ENCODE measurements around the gene ARHGEF4. TPM values are rescaled to one million over a fixed set of nuclear protein-coding genes. Genes with fewer than 3 reads are reported as not detected.

Gene ARHGEF4
- total RNA-seq, 1 donor from 2014 or later, result 74.8 TPM

DNA sequence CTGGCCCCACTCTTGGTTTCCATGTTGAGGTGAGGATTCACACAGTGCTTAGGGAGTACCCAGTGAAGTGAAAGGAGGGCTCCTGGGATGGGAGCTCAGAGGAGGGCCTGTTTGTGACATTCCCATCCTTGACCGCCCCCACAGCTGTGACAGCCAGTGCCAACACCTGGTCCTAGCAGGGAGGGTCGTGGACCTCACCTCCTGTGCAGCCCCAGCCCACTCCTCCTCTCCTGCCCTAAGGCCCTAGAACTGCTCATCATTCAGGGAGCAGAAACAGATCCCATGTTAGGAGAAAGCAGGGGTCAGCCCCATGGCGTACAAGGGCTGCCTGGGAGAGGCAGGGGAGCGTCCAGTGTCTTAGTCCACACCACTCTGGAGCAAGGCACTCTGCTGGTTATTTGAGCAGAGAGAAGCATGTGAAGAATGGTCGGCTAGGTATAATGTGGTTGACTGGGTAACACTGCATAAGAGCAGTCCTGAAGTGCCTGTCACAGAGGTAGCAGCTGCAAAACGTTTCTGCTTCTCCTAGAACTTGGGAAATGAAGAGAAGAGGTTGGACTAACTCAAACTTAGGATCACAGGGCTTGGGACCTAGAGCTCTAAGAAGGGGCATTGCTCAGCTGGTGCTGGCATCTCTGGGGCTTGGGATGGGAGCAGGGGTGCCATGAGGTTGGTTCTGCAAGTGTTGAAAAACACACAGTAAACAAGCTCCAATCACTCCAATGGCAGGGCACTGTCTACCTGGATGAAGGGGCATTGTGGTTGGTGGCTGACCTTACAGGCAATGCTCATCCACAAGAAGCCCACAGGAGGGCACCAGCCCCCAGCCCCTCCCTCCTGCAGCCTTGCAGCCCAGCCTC lies 200.9 kb downstream of the ARHGEF4 start:
- FAIRE-seq (no peak), DNase-seq (ENCODE audit: low read depth) (no peak)
- Histone ChIP-seq H3K4me3 (ENCODE audit: low read depth, low read length) (no peak overlapping the region), H3K27me3 (ENCODE audit: control insufficient read depth, insufficient read depth, low read length) (no peaks in the 10 kb centered on the region), H3K36me3 (ENCODE audit: control insufficient read depth, insufficient read depth, low read length) (peaks cover 16% of the 10 kb centered on the region)
- TF ChIP-seq, protein P1, sequence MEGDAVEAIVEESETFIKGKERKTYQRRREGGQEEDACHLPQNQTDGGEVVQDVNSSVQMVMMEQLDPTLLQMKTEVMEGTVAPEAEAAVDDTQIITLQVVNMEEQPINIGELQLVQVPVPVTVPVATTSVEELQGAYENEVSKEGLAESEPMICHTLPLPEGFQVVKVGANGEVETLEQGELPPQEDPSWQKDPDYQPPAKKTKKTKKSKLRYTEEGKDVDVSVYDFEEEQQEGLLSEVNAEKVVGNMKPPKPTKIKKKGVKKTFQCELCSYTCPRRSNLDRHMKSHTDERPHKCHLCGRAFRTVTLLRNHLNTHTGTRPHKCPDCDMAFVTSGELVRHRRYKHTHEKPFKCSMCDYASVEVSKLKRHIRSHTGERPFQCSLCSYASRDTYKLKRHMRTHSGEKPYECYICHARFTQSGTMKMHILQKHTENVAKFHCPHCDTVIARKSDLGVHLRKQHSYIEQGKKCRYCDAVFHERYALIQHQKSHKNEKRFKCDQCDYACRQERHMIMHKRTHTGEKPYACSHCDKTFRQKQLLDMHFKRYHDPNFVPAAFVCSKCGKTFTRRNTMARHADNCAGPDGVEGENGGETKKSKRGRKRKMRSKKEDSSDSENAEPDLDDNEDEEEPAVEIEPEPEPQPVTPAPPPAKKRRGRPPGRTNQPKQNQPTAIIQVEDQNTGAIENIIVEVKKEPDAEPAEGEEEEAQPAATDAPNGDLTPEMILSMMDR (IDR thresholded peaks at IDR 0.05; ENCODE audit: insufficient read depth, low read length, severe bottlenecking), result no peak

DNA sequence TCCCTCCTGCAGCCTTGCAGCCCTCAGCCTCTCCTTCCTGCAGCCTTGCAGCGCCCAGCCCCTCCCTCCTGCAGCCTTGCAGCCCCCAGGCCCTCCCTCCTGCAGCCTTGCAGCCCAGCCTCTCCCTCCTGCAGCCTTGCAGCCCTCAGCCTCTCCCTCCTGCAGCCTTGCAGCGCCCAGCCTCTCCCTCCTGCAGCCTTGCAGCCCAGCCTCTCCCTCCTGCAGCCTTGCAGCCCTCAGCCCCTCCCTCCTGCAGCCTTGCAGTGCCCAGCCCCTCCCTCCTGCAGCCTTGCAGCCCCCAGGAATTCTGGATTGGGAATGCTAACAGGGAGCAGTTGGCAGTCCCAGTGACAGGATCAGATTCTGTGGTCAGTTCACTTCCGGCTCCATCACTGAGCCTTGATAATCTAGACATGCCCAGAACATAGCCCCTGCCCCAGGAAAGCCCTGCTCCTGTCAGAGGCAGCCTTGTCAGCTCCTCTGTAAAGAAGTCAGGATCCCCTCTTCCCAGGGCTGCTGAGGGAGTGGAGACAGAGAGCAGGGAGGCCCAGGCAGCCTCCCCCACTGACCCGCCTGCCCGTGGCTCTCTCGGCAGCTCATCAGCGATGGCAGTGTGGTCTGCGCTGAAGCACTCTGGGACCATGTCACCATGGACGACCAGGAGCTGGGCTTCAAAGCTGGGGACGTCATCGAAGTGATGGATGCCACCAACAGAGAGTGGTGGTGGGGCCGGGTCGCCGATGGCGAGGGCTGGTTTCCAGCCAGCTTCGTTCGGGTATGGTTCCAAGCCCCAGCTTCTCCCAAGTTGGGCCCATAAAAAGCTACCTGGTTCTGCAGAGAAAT lies 201.8 kb downstream of the ARHGEF4 start:
- no peak overlapping the region for H3K4me3 ChIP-seq (ENCODE audit: low read depth, low read length)
- TF ChIP-seq, protein P1 (IDR thresholded peaks at IDR 0.05; ENCODE audit: insufficient read depth, low read length, severe bottlenecking), result no peak
- peaks cover 16% of the 10 kb centered on the region for H3K36me3 ChIP-seq (ENCODE audit: control insufficient read depth, insufficient read depth, low read length)
- H3K27me3 ChIP-seq (ENCODE audit: control insufficient read depth, insufficient read depth, low read length), result no peaks in the 10 kb centered on the region
- no peak for FAIRE-seq
- DNase-seq (ENCODE audit: low read depth), result no peak

DNA sequence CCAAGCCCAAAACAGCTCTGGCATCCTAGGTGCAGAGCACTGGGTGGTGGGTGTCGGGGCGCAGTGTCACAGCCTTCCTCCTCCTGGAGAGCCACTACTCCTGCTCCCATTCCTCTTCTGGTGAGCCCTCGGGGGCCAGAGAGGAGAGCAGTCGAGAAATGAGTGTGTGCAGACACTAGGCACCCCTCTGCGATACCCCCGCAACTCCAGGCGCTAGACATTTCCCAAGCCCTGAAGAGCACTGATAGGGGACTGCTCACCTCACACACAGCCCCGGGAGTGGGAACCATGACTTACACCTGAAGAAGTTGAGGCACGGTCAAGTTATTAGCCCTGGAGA lies 202.4 kb downstream of the ARHGEF4 start:
- FAIRE-seq (no peak), DNase-seq (ENCODE audit: low read depth) (no peak)
- H3K27me3 ChIP-seq (ENCODE audit: control insufficient read depth, insufficient read depth, low read length), result no peaks in the 10 kb centered on the region
- peaks cover 16% of the 10 kb centered on the region for H3K36me3 ChIP-seq (ENCODE audit: control insufficient read depth, insufficient read depth, low read length)
- no peak overlapping the region for H3K4me3 ChIP-seq (ENCODE audit: low read depth, low read length)
- TF ChIP-seq, protein P1 (IDR thresholded peaks at IDR 0.05; ENCODE audit: insufficient read depth, low read length, severe bottlenecking), result no peak

DNA sequence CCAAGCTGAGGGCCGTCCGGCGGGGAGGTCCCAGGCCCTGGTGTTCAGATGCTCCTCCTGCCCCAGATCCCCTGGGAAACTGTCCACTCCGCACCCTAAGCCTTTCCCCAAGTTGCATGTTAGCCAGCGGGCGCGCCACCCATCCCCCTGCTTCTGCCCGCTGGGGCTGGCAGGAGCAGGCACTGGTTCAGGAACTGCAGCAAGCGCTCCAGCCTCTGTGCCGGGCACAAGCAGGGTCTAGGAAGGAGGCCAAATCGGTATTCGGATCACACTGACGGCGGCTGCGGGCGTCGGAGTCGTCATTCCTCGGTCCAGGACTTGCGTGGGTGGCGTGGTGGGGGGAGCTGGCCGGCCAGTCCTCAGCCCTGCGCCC lies 202.8 kb downstream of the ARHGEF4 start:
- FAIRE-seq (no peak), DNase-seq (ENCODE audit: low read depth) (no peak)
- TF ChIP-seq, protein P1 (IDR thresholded peaks at IDR 0.05; ENCODE audit: insufficient read depth, low read length, severe bottlenecking), result no peak
- H3K36me3 ChIP-seq (ENCODE audit: control insufficient read depth, insufficient read depth, low read length), result peaks cover 16% of the 10 kb centered on the region
- H3K4me3 ChIP-seq (ENCODE audit: low read depth, low read length), result no peak overlapping the region
- H3K27me3 ChIP-seq (ENCODE audit: control insufficient read depth, insufficient read depth, low read length), result no peaks in the 10 kb centered on the region

DNA sequence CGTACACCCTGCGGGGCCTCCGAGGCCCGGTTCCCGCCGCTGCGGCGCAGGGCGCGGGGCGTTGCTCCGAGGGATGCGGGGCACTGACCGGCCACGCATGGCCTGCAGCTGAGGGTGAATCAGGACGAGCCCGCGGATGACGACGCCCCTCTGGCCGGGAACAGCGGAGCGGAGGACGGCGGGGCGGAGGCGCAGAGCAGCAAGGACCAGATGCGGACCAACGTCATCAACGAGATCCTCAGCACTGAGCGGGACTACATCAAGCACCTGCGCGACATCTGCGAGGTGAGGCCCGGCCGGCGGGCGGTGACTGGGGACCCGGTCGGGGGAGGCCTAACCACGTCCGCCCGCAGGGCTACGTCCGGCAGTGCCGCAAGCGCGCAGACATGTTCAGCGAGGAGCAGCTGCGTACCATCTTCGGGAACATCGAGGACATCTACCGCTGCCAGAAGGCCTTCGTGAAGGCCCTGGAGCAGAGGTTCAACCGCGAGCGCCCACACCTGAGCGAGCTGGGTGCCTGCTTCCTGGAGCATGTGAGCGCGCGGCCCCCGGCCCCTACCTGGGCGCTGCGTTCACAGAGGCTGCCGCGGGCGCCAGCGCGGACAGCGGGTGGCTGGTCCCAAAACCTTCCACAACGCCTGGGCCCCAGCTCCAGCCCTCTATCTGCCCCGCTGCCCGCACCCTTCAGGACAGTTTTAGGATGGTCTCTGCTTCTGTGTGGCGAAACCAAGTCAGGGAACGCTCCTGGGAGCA lies 203.4 kb downstream of the ARHGEF4 start:
- no peaks in the 10 kb centered on the region for H3K27me3 ChIP-seq (ENCODE audit: control insufficient read depth, insufficient read depth, low read length)
- no peak overlapping the region for H3K4me3 ChIP-seq (ENCODE audit: low read depth, low read length)
- no peak for FAIRE-seq
- TF ChIP-seq, protein P1 (IDR thresholded peaks at IDR 0.05; ENCODE audit: insufficient read depth, low read length, severe bottlenecking), result no peak
- no peak for DNase-seq (ENCODE audit: low read depth)
- H3K36me3 ChIP-seq (ENCODE audit: control insufficient read depth, insufficient read depth, low read length), result peaks cover 17% of the 10 kb centered on the region
